A549 (cell line): ENCODE measurements around the gene KRT17. TPM values are rescaled to one million over a fixed set of nuclear protein-coding genes. Genes with fewer than 3 reads are reported as not detected.

Experiments used
- ATAC-seq, 2 experiments: fragments of 200-7000 bp in 1 of 2; fragments of >200 bp in 1 of 2; cut with Nextera tagmentation in 1 of 2; cut with Tn5 transposase in 1 of 2; 3 replicates each; pipeline versions ENCODE4 v1.8.0 to v1.9.1; 2018 to 2020; ENCODE audit warnings: mild to moderate bottlenecking in 1 of 2, moderate library complexity in 1 of 2
- CTCF ChIA-PET: fragments of 300-600 bp; sonication (Branson Sonifier 250); formaldehyde crosslinking; extraction: SDS; loops from one replicate; lab custom pipeline; 2021; ENCODE audit warnings: antibody characterized with exemption, inconsistent platforms; lab: Yijun Ruan, JAX
- POLR2A ChIA-PET: fragments of 350-600 bp; formaldehyde crosslinking; extraction: SDS; loops from one replicate; lab custom pipeline; 2021; ENCODE audit warnings: antibody characterized with exemption, inconsistent platforms; lab: Yijun Ruan, JAX
- DNase-seq, 2 experiments: peaks; one replicate each; pipeline versions ENCODE4 v3.0.0 to v3.0.0-alpha.2; 2011 to 2016; ENCODE audit warnings: low read depth in 1 of 2, low spot score in 1 of 2
- FAIRE-seq: peaks from 2 replicates; lab custom pipeline; 2011; peaks lifted over from hg19 to GRCh38; lab: Jason Lieb, UNC
- H3K27ac ChIP-seq, 2 experiments: fragments of >200 bp; sonication (Bioruptor Twin); formaldehyde crosslinking; 3 replicates each; pipeline ENCODE4 v1.5.1; 2016 to 2017
- H3K4me1 ChIP-seq: fragments of >200 bp; sonication (Bioruptor Twin); formaldehyde crosslinking; 3 replicates; pipeline ENCODE4 v1.6.1; 2016
- H3K4me2 ChIP-seq: fragments of >200 bp; sonication (Bioruptor Twin); formaldehyde crosslinking; 3 replicates; pipeline ENCODE4 v1.6.1; 2016
- H3K4me3 ChIP-seq: fragments of >200 bp; sonication (Bioruptor Twin); formaldehyde crosslinking; 3 replicates; pipeline ENCODE4 v1.5.1; 2016
- H3K9me3 ChIP-seq: fragments of >200 bp; sonication (Bioruptor Twin); formaldehyde crosslinking; 3 replicates; pipeline ENCODE4 v1.6.1; 2016
- HDAC2 ChIP-seq: fragments of 200-600 bp; sonication (generic); IDR thresholded peaks from 2 replicates; pipeline ENCODE4 v1.6.1; 2016
- KDM5A ChIP-seq: fragments of 200-600 bp; sonication (generic); IDR thresholded peaks from 2 replicates; pipeline ENCODE4 v1.6.1; 2016; ENCODE audit warnings: antibody characterized with exemption, mild to moderate bottlenecking
- NPAS2 ChIP-seq: fragments of 250-450 bp; sonication (Bioruptor Pico); IDR thresholded peaks from 2 replicates; pipeline ENCODE4 v1.8.0; 2022; ENCODE audit warnings: mild to moderate bottlenecking, moderate library complexity, borderline replicate concordance
- RFX5 ChIP-seq: fragments of 450-650 bp; IDR thresholded peaks from 2 replicates; pipeline ENCODE4 v1.7.1; 2014; ENCODE audit warnings: antibody characterized with exemption, mild to moderate bottlenecking, moderate library complexity
- ZC3H11A ChIP-seq: fragments of 450-650 bp; IDR thresholded peaks from 2 replicates; pipeline ENCODE4 v1.6.1; 2014; ENCODE audit warnings: antibody characterized with exemption, mild to moderate bottlenecking
- ZFP36 ChIP-seq: fragments of 450-650 bp; IDR thresholded peaks from 2 replicates; pipeline ENCODE4 v1.6.1; 2014; ENCODE audit warnings: borderline replicate concordance; ENCODE audit not compliant: partially characterized antibody
- WGBS: methylation state at CpG from one replicate; pipeline ENCODE4 v1.1.6; 2017; ENCODE audit errors: missing lambda C conversion rate; 5-methylcytosine and 5-hydroxymethylcytosine counted together
- polyA plus RNA-seq, 4 experiments: library from polyadenylated mRNA; depleted of rRNA in 3 of 4; stranded (reverse); fragments of >200 nt; fragmentation: RNase III in 1 of 4; extraction: RNeasy Plus Mini Kit Qiagen cat#74134 plus additional on column Dnase treatment in 1 of 4; gene quantifications; 2 replicates in 3 of 4; 3 replicates in 1 of 4; pipeline ENCODE4 v1.2.3, GENCODE V29; 2011 to 2017
- TF ChIP-seq, protein P1 (sequence below): fragments of 250-450 bp; sonication (Bioruptor Pico); IDR thresholded peaks from 2 replicates; pipeline ENCODE4 v1.5.0; 2020; ENCODE audit warnings: low read depth, mild to moderate bottlenecking, moderate library complexity
- TF ChIP-seq, protein P2 (sequence below): fragments of 250-450 bp; sonication (Bioruptor Pico); IDR thresholded peaks from 2 replicates; pipeline ENCODE4 v1.5.0; 2021; ENCODE audit warnings: mild to moderate bottlenecking, moderate library complexity, borderline replicate concordance
- TF ChIP-seq, protein P3 (sequence below): fragments of 200-600 bp; sonication (generic); IDR thresholded peaks from 2 replicates; pipeline ENCODE4 v1.6.1; 2016; ENCODE audit warnings: antibody characterized with exemption, mild to moderate bottlenecking, moderate library complexity
- TF ChIP-seq, protein P4 (sequence below): fragments of 450-650 bp; IDR thresholded peaks from 2 replicates; pipeline ENCODE4 v1.6.1; 2014; ENCODE audit warnings: antibody characterized with exemption
- TF ChIP-seq, protein P5 (sequence below): fragments of 150-350 bp; IDR thresholded peaks from 2 replicates; pipeline ENCODE4 v1.6.1; 2014; ENCODE audit warnings: low read depth, mild to moderate bottlenecking, low read length

The KRT17 gene
- polyA plus RNA-seq, 2 of the 4 experiments (the other 2 are of a cell fraction) = 0.43 to 1.2 TPM

DNA sequence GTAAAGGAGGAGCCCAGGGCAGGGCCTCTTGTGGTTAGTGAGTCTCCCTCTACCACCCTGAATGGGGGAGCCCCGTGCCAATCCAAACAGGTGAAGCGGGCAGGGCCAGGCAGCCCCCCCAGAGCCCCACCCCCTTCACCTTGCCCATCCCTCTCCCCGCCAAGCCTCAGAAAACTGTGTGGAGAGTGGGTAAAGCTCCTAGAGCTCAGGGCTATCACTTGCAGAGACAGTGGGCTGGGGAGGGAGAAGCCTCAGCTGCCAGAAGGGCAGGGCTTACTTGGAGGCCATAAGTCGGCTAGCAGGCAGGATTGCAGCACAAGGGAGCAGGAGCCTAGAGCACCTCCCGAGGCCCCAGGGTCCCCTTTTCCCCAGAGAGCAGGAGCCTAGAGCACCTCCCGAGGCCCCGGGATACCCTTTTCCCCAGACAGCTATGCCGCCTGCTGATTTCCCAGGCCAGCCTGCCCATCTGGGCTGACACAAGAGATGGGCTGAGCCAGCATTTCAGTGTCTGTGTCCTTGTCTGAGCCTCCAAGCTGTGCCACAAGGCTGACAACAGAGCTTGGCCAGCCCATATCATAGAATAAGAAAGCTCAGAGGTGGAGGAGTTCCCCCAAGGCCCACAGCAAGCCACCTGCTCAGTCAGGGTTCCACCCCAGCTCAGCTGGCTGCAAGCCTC, 30.9 kb downstream of the KRT17 start:
- CTCF ChIA-PET = interaction anchor here (0.8 to 2.9 kb wide), 11 partner anchors 10 to 889 kb away, joined by 3 to 12 read pairs (median 5); partner anchors contain the start of gene KRT24
- H3K4me3 ChIP-seq = no peak overlapping the region
- TF ChIP-seq ZC3H11A (no peak), NPAS2 (CRISPR knock-in tag) (no peak)
- TF ChIP-seq, protein P1, sequence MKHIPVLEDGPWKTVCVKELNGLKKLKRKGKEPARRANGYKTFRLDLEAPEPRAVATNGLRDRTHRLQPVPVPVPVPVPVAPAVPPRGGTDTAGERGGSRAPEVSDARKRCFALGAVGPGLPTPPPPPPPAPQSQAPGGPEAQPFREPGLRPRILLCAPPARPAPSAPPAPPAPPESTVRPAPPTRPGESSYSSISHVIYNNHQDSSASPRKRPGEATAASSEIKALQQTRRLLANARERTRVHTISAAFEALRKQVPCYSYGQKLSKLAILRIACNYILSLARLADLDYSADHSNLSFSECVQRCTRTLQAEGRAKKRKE (CRISPR knock-in tag) = no peak
- TF ChIP-seq, protein P2, sequence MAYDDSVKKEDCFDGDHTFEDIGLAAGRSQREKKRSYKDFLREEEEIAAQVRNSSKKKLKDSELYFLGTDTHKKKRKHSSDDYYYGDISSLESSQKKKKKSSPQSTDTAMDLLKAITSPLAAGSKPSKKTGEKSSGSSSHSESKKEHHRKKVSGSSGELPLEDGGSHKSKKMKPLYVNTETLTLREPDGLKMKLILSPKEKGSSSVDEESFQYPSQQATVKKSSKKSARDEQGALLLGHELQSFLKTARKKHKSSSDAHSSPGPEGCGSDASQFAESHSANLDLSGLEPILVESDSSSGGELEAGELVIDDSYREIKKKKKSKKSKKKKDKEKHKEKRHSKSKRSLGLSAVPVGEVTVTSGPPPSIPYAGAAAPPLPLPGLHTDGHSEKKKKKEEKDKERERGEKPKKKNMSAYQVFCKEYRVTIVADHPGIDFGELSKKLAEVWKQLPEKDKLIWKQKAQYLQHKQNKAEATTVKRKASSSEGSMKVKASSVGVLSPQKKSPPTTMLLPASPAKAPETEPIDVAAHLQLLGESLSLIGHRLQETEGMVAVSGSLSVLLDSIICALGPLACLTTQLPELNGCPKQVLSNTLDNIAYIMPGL (CRISPR knock-in tag) = no peak
- TF ChIP-seq, all 56 proteins: peak for 0
- Histone ChIP-seq H3K9me3 (no peaks in the 10 kb centered on the region), H3K27ac (no peak overlapping the region), H3K4me2 (no peak overlapping the region), H3K4me1 (no peaks in the 10 kb centered on the region)
- FAIRE-seq (no peak), ATAC-seq (peak in 1 of 2 experiments; percentile 27; a peak in 2 of 6 replicates), DNase-seq (no peak)
- POLR2A ChIA-PET = no interaction called here
- 51% methylated on average over 5 of the region's 8 CpGs for WGBS

DNA sequence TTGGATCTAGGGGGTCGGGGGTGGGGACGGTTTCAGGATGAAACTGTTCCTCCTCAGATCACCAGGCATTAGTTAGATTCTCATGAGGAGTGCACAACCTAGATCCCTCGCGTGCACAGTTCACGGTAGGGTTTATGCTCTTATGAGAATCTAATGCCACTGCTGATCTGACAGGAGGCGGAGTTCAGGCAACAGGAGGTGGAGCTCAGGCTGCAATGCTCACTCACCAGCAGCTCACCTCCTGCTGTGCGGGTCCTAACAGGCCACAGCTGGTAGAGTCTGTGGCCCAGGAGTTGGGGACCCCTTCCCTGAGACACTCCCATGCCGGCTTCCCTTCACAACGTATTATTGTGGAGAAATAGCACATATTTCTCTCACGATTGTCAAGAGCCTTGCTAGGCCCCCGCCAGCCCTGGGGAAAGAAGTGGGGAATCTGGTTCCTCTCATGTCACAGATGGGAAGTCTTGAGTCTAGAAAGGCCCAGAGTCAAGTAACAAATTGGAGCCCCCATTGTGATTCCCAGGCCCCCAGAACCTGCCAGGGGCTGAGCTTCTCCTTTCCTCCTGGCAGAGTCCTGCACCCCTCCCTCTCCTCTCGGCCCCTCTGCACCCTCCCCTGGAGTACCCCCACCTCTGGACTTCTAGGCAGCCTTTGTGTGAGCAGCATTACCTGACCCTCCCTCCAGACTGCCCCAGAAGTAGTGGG, 31.6 kb downstream of the KRT17 start:
- H3K4me2 ChIP-seq = no peak overlapping the region
- DNase-seq = no peak
- no peaks in the 10 kb centered on the region for H3K4me1 ChIP-seq
- FAIRE-seq = no peak
- 64% methylated on average over 12 of the region's 12 CpGs for WGBS
- no peak overlapping the region for H3K27ac ChIP-seq
- ChIA-PET CTCF (interaction anchor here (1.3 to 2.9 kb wide), 9 partner anchors 10 to 75 kb away, joined by 3 to 15 read pairs (median 9); no protein-coding TSS in a partner anchor), POLR2A (no interaction called here)
- H3K9me3 ChIP-seq = no peaks in the 10 kb centered on the region
- no peak overlapping the region for H3K4me3 ChIP-seq
- TF ChIP-seq, protein P3, sequence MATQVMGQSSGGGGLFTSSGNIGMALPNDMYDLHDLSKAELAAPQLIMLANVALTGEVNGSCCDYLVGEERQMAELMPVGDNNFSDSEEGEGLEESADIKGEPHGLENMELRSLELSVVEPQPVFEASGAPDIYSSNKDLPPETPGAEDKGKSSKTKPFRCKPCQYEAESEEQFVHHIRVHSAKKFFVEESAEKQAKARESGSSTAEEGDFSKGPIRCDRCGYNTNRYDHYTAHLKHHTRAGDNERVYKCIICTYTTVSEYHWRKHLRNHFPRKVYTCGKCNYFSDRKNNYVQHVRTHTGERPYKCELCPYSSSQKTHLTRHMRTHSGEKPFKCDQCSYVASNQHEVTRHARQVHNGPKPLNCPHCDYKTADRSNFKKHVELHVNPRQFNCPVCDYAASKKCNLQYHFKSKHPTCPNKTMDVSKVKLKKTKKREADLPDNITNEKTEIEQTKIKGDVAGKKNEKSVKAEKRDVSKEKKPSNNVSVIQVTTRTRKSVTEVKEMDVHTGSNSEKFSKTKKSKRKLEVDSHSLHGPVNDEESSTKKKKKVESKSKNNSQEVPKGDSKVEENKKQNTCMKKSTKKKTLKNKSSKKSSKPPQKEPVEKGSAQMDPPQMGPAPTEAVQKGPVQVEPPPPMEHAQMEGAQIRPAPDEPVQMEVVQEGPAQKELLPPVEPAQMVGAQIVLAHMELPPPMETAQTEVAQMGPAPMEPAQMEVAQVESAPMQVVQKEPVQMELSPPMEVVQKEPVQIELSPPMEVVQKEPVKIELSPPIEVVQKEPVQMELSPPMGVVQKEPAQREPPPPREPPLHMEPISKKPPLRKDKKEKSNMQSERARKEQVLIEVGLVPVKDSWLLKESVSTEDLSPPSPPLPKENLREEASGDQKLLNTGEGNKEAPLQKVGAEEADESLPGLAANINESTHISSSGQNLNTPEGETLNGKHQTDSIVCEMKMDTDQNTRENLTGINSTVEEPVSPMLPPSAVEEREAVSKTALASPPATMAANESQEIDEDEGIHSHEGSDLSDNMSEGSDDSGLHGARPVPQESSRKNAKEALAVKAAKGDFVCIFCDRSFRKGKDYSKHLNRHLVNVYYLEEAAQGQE = no peak
- TF ChIP-seq HDAC2 (no peak), RFX5 (no peak), ZFP36 (no peak), KDM5A (no peak)
- TF ChIP-seq, protein P4, sequence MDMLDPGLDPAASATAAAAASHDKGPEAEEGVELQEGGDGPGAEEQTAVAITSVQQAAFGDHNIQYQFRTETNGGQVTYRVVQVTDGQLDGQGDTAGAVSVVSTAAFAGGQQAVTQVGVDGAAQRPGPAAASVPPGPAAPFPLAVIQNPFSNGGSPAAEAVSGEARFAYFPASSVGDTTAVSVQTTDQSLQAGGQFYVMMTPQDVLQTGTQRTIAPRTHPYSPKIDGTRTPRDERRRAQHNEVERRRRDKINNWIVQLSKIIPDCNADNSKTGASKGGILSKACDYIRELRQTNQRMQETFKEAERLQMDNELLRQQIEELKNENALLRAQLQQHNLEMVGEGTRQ = no peak
- TF ChIP-seq, protein P5, sequence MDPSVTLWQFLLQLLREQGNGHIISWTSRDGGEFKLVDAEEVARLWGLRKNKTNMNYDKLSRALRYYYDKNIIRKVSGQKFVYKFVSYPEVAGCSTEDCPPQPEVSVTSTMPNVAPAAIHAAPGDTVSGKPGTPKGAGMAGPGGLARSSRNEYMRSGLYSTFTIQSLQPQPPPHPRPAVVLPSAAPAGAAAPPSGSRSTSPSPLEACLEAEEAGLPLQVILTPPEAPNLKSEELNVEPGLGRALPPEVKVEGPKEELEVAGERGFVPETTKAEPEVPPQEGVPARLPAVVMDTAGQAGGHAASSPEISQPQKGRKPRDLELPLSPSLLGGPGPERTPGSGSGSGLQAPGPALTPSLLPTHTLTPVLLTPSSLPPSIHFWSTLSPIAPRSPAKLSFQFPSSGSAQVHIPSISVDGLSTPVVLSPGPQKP = no peak
- ATAC-seq = no peak
